Activated T-cell treated with anti-CD3 and anti-CD28 coated beads, Interleukin-2, amount 50 U/mL, for 72 hours (primary cell): ENCODE results near the gene DOCK9. TPM values are rescaled to one million over a fixed set of nuclear protein-coding genes. Genes with fewer than 3 reads are reported as not detected.

ENCODE experiments used
- ATAC-seq, 2 donors: fragments of 150-1000 bp; cut with Tn5 transposase; replicated peaks in 1 of 2; 2 replicates each; pipeline ENCODE4 v1.10.0; 2021; ENCODE audit warnings: moderate library complexity in 2 of 2, mild to moderate bottlenecking in 1 of 2
- DNase-seq, 2 donors: peaks; one replicate each; pipeline ENCODE4 v3.0.0; 2021 to 2022; ENCODE audit warnings: mixed read lengths in 1 of 2
- H3K27ac Mint-ChIP-seq: one replicate; pipeline ENCODE4 v1.8.0; 2022; ENCODE audit warnings: mild to moderate bottlenecking, moderate library complexity, mixed read lengths
- H3K27me3 Mint-ChIP-seq: one replicate; pipeline ENCODE4 v1.8.0; 2022; ENCODE audit warnings: low read depth, mixed read lengths
- H3K36me3 Mint-ChIP-seq, 2 donors: one replicate each; pipeline ENCODE4 v1.8.0; 2022; ENCODE audit warnings: mixed read lengths in 2 of 2, mild to moderate bottlenecking in 1 of 2; ENCODE audit not compliant: insufficient read depth in 2 of 2
- H3K4me1 Mint-ChIP-seq: one replicate; pipeline ENCODE4 v1.8.0; 2022; ENCODE audit warnings: low read depth, mixed read lengths
- H3K4me3 Mint-ChIP-seq, 2 donors: one replicate each; pipeline ENCODE4 v1.8.0; 2022; ENCODE audit warnings: mild to moderate bottlenecking in 2 of 2, mixed read lengths in 2 of 2, moderate library complexity in 2 of 2
- H3K9me3 Mint-ChIP-seq, 2 donors: one replicate each; pipeline ENCODE4 v1.8.0; 2022; ENCODE audit warnings: mixed read lengths in 2 of 2
- total RNA-seq, 2 donors: library from RNA; stranded (reverse); gene quantifications; one replicate each; pipeline ENCODE4 v1.2.3, GENCODE V29; 2022

DOCK9 gene
- total RNA-seq, 2 donors from 2014 or later, result 51.6 to 71.5 TPM

GRCh38 chr13:98960606-98961502 lies 17.0 kb downstream of the DOCK9 start:
- DNase-seq (no peak), ATAC-seq (peak in 1 of 2 donors; percentile 38)
- Mint-ChIP-seq H3K4me1 (peaks cover 19% of the 10 kb centered on the region), H3K9me3 (peaks cover 2% of the 10 kb centered on the region in 2 donors), H3K4me3 (no peak overlapping the region), H3K36me3 (peaks cover 0 to 2% of the 10 kb centered on the region in 2 donors), H3K27me3 (no peaks in the 10 kb centered on the region), H3K27ac (peak overlapping the region; percentile 30)

DNA sequence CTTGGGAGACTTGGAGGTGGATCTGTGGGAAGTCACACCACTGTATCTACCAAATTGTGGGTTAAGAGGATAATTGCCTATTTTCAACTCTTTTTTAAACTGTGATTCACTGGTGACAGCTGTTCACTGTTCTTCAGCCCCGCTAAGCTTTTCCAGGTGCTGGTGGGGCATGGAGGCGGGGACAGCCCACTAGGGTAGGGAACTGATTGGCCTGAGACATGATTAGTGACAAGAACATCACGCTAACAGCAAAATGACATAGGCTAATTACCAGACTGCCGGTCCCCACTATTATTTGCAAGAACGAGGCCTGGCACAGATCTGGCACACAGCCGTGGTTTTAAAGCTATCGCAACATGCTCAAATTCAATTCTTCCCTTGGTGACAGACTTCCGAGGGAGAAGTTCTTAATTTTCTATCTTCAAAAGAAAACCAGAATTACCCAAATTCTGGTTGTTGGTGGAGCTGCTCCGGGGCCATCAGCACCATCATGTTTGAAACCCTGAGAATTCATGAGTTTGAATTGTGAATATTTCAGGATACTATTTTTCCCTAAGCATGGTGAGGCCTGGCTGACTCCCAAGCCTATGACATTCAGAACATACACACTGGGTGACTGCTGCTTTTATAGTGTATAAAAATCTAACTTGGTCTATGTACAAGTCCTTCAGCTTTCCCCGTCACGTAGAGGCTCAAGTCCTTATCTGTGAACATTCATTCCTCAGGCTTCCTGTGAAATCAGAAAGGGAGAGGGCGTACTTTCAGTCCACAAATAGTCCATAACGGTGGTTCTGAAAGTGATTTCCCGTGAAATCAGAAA lies 17.9 kb downstream of the DOCK9 start:
- peaks cover 19% of the 10 kb centered on the region for H3K4me1 Mint-ChIP-seq

GRCh38 chr13:98959291-98959690 lies 18.6 kb downstream of the DOCK9 start:
- peaks cover 1 to 2% of the 10 kb centered on the region in 2 donors for H3K9me3 Mint-ChIP-seq

More for the DNA sequence above, 17.9 kb downstream of the DOCK9 start:
- Mint-ChIP-seq H3K27ac (peak overlapping the region; percentile 30), H3K4me3 (no peak overlapping the region), H3K36me3 (peaks cover 0 to 2% of the 10 kb centered on the region in 2 donors), H3K27me3 (no peaks in the 10 kb centered on the region), H3K9me3 (peaks cover 2% of the 10 kb centered on the region in 2 donors)
- DNase-seq, result no peak
- peak in 1 of 2 donors; percentile 23 for ATAC-seq

DNA sequence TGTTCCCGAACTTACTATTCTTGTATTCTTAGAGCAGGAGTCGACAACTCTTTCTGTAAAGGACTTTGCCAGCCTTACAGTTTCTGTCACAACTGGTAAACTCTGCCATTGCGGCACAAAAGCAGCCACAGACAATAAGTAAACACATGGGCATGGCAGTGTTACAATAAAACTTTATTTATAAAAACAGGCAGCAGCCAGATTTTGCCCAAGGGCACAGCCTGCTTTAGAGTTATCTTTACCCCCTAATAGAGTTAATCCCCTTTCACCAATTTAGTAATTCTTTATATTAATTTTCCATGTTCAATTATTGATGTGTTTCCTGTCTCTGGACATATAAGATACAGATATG lies 19.4 kb downstream of the DOCK9 start:
- Mint-ChIP-seq H3K9me3 (no peaks in the 10 kb centered on the region), H3K36me3 (peaks cover 0 to 2% of the 10 kb centered on the region in 2 donors), H3K4me3 (no peak overlapping the region), H3K27me3 (no peaks in the 10 kb centered on the region), H3K4me1 (peaks cover 19% of the 10 kb centered on the region), H3K27ac (no peak overlapping the region)
- no peak for DNase-seq
- ATAC-seq, result no peak

More at GRCh38 chr13:98959291-98959690, 18.6 kb downstream of the DOCK9 start:
- ATAC-seq, result no peak
- peak overlapping the region in 1 of 2 donors; percentile 20 for H3K4me3 Mint-ChIP-seq
- peak overlapping the region; percentile 1 for H3K27ac Mint-ChIP-seq
- DNase-seq, result no peak
- peaks cover 0 to 1% of the 10 kb centered on the region in 2 donors for H3K36me3 Mint-ChIP-seq
- no peaks in the 10 kb centered on the region for H3K27me3 Mint-ChIP-seq
- peaks cover 19% of the 10 kb centered on the region for H3K4me1 Mint-ChIP-seq

- Mint-ChIP-seq H3K27me3 (no peaks in the 10 kb centered on the region), H3K27ac (no peak overlapping the region), H3K36me3 (peaks cover 0 to 2% of the 10 kb centered on the region in 2 donors), H3K4me1 (peaks cover 19% of the 10 kb centered on the region), H3K9me3 (no peaks in the 10 kb centered on the region), H3K4me3 (no peak overlapping the region)
- DNase-seq (no peak), ATAC-seq (no peak)
Measured at GRCh38 chr13:98957731-98958442, 20.0 kb downstream of the DOCK9 start.

DNA sequence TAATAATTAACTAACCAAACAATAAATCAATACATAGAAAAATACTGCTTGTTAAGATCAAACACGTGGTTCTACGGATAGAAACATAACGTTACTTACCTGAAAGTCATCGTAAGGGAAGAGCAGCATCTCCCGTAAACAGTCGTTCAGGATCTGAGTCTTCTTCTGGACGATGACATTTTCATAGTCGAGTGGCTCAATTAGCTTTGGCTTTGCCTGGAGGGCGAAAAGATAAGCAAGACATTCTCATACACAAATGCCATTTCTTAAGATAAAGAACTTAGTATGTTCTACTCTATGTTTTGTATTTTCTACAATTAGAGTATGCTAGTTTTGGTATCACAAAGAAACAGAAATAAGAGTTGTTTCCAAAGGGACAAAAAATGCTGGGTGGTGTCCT lies 22.5 kb downstream of the DOCK9 start:
- H3K27me3 Mint-ChIP-seq, result no peaks in the 10 kb centered on the region
- H3K27ac Mint-ChIP-seq, result no peak overlapping the region
- no peaks in the 10 kb centered on the region for H3K9me3 Mint-ChIP-seq
- DNase-seq (no peak), ATAC-seq (no peak)
- peaks cover 11% of the 10 kb centered on the region for H3K4me1 Mint-ChIP-seq
- H3K4me3 Mint-ChIP-seq, result no peak overlapping the region
- H3K36me3 Mint-ChIP-seq, result peaks cover 2% of the 10 kb centered on the region in 2 donors

DNA sequence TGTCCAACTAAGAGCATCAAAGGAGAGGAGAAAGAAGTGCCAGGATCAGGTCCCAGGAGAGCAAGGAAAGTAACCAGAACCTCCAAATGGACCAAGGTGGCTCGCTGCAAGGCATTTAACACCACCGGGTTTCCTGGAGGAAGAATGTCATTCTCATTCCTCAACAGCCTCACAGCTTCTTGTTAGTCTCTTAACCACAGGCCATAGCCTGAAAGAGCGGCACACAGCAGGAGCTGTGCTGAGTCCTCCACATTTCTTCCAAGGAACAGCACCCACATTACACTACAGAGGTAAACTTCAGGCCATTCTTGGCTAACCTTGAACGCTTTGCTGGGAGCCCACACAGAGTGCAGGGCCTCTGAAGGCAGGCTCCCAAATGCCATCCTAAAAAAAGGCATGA lies 23.6 kb downstream of the DOCK9 start:
- H3K27me3 Mint-ChIP-seq, result no peaks in the 10 kb centered on the region
- peaks cover 2% of the 10 kb centered on the region in 2 donors for H3K36me3 Mint-ChIP-seq
- H3K4me1 Mint-ChIP-seq, result peaks cover 2% of the 10 kb centered on the region
- no peak overlapping the region for H3K4me3 Mint-ChIP-seq
- no peaks in the 10 kb centered on the region for H3K9me3 Mint-ChIP-seq
- H3K27ac Mint-ChIP-seq, result no peak overlapping the region
- ATAC-seq (no peak), DNase-seq (no peak)

DNA sequence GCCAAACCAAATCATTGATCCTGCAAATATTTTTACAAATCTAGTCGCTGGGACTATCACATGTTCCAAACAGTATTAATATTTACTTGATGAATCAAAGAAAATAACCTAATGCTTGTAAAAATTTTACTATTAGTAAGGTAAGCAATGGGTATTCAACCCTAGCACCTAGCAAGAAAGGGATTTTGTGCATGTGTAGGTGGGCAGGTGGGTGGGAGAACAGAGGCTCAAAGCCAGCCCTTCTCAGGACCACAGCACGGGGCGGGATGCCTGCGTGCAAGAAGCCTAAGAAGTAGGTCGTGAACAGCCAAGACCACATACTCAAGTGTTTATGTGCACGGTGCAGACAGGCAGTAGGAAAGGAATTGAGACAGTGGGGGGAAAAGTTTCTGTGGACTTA lies 26.6 kb downstream of the DOCK9 start:
- peaks cover 5% of the 10 kb centered on the region for H3K4me1 Mint-ChIP-seq
- no peak overlapping the region for H3K27ac Mint-ChIP-seq

DNA sequence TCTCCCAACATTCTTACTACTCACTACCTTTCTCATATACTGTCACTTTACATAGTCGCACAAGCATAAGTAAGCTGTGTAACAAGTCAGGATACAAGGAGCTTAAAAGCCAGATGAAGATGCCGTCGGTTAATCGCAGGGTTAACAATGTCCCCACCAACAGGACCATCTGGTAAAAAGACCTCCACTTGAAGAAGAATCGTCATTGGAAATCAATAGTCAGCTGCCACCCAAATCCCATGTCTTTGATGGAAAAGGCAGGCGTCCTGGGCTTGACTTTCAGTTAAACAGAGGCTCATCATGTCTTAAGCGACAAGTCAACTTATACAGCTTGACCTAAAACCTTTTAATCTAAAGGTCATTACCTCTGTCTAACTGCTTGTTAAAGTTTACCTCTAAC lies 27.2 kb downstream of the DOCK9 start:
- Mint-ChIP-seq H3K4me3 (no peak overlapping the region), H3K9me3 (no peaks in the 10 kb centered on the region), H3K36me3 (peaks cover 2% of the 10 kb centered on the region in 2 donors), H3K27ac (no peak overlapping the region), H3K27me3 (no peaks in the 10 kb centered on the region), H3K4me1 (peaks cover 5% of the 10 kb centered on the region)
- ATAC-seq (no peak), DNase-seq (no peak)

More for the DNA sequence above, 26.6 kb downstream of the DOCK9 start:
- Mint-ChIP-seq H3K36me3 (peaks cover 2% of the 10 kb centered on the region in 2 donors), H3K27me3 (no peaks in the 10 kb centered on the region), H3K9me3 (no peaks in the 10 kb centered on the region), H3K4me3 (no peak overlapping the region)
- no peak for DNase-seq
- ATAC-seq, result no peak

DNA sequence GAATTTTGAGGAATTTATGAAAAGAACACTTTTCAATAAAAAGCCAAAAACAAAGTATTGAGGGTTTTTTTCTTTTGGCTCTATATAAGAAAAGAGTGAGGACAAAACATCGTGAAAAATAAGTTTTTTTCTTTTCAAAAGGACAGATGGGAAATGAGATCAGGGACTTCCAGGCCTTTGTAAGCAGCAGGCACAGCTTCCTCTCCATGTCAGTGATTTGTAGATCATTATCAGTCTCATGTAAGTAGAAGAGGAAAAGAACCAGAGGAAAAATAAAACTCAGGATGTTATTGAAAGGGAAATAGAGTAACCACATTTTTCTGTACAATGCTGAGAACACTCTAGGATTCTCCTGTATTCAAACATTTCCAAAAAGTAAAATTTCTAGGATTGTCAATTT lies 29.9 kb downstream of the DOCK9 start:
- no peak overlapping the region for H3K4me3 Mint-ChIP-seq
- no peak overlapping the region for H3K27ac Mint-ChIP-seq
- H3K36me3 Mint-ChIP-seq, result peaks cover 0 to 2% of the 10 kb centered on the region in 2 donors
- peaks cover 5% of the 10 kb centered on the region for H3K4me1 Mint-ChIP-seq
- no peaks in the 10 kb centered on the region for H3K9me3 Mint-ChIP-seq
- no peak for DNase-seq
- no peaks in the 10 kb centered on the region for H3K27me3 Mint-ChIP-seq
- no peak for ATAC-seq

DNA sequence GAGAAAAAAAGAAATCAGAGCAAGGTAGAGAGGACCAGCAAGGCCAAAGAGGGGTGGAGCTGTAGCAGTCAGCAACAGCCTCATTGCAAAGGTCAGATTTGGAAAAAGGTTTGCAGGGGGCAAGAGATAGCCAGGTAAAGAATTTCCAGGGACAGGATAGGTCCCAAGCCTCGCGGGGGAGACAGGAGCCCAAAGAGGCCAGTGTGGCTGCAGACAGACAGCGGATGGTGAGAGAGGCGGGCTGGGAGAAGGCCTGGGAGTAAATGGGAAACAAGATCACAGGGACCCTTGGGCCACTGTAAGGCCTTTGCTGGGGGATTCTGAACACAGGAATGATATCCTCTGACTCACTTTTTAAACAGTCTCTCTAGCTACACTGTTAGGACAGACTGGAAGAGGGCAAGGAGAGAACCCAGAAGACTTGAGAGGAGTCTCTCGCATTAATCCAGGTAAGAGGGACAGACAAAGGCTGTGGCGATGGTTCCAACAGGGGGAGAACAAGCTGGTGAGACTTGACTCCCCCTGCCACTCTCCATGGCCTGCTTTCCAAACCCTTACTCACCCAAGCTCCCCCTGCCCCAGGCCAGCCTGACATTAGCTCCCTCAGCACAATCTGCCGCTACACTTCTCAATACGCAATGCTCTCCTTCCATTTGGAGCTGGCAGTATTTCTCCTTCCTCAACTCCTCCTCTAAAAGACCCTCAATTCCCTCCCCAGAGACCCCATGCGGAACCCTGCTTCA lies 31.8 kb downstream of the DOCK9 start:
- H3K9me3 Mint-ChIP-seq, result no peaks in the 10 kb centered on the region
- no peak overlapping the region for H3K27ac Mint-ChIP-seq
- peaks cover 8% of the 10 kb centered on the region for H3K4me1 Mint-ChIP-seq
- no peaks in the 10 kb centered on the region for H3K27me3 Mint-ChIP-seq
- no peak overlapping the region for H3K4me3 Mint-ChIP-seq
- ATAC-seq (no peak), DNase-seq (no peak)
- H3K36me3 Mint-ChIP-seq, result no peaks in the 10 kb centered on the region

GRCh38 chr13:98944336-98944735 lies 33.5 kb downstream of the DOCK9 start:
- Mint-ChIP-seq H3K27me3 (no peaks in the 10 kb centered on the region), H3K9me3 (no peaks in the 10 kb centered on the region), H3K27ac (peak overlapping the region; percentile 10), H3K4me3 (no peak overlapping the region), H3K36me3 (no peaks in the 10 kb centered on the region), H3K4me1 (peaks cover 13% of the 10 kb centered on the region)
- no peak for DNase-seq
- no peak for ATAC-seq
